ENCODE measurements around the gene SEC22A. TPM values are rescaled to one million over a fixed set of nuclear protein-coding genes. Genes with fewer than 3 reads are reported as not detected.

Gene SEC22A
- total and polyA plus RNA-seq, 2 experiments from 2014 or later: 16.0 to 21.9 TPM

DNA sequence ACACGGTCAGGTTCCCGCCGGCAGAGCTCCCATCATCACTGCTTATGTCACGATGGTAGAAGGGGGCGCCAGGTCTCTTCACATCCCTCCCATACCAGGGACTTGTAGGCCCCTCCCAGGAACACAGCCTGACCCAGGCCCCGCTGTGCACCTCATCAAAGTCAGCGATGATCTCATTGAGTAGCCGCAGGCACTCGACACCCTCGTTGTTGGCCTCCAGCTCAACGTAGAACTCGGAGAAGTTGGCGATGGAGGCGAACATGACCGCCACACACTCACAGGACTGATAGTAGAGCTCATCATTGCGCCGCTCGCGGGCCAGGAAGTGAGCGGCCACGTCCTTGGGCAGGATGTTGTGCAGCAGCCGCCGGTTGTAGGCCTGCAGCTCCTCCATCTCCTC is 89.2 kb downstream of the SEC22A start:
- Histone ChIP-seq H3K9me3 (ENCODE audit: low read depth) (no peaks in the 10 kb centered on the region), H3K9me2 (replicated peaks; ENCODE audit: insufficient read depth) (no peaks in the 10 kb centered on the region), H2AFZ (no peak overlapping the region), H3K79me2 (no peaks in the 10 kb centered on the region), H3K4me3 (no peak overlapping the region), H3K4me2 (no peak overlapping the region), H3K4me1 (ENCODE audit: insufficient read depth) (no peaks in the 10 kb centered on the region), H3K36me3 (replicated peaks; ENCODE audit: insufficient read depth, low read depth) (no peaks in the 10 kb centered on the region), H3K27ac (no peak overlapping the region), H3K27me3 (no peaks in the 10 kb centered on the region), H4K20me1 (ENCODE audit: insufficient read depth, poor library complexity, severe bottlenecking) (no peaks in the 10 kb centered on the region)
- TF ChIP-seq, protein P1, sequence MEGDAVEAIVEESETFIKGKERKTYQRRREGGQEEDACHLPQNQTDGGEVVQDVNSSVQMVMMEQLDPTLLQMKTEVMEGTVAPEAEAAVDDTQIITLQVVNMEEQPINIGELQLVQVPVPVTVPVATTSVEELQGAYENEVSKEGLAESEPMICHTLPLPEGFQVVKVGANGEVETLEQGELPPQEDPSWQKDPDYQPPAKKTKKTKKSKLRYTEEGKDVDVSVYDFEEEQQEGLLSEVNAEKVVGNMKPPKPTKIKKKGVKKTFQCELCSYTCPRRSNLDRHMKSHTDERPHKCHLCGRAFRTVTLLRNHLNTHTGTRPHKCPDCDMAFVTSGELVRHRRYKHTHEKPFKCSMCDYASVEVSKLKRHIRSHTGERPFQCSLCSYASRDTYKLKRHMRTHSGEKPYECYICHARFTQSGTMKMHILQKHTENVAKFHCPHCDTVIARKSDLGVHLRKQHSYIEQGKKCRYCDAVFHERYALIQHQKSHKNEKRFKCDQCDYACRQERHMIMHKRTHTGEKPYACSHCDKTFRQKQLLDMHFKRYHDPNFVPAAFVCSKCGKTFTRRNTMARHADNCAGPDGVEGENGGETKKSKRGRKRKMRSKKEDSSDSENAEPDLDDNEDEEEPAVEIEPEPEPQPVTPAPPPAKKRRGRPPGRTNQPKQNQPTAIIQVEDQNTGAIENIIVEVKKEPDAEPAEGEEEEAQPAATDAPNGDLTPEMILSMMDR (IDR thresholded peaks at IDR 0.05; ENCODE audit: poor library complexity): no peak
- no peak for TF ChIP-seq EZH2phosphoT487 (IDR thresholded peaks at IDR 0.05; ENCODE audit: low read depth, severe bottlenecking, unreplicated experiment)
- TF ChIP-seq EZH2 (IDR thresholded peaks at IDR 0.05; ENCODE audit: borderline replicate concordance): no peak
- no peak for DNase-seq (ENCODE audit: low spot score)
- 95% methylated on average over 16 of the region's 23 CpGs for WGBS (ENCODE audit: low lambda C conversion rate, missing lambda C conversion rate)

DNA sequence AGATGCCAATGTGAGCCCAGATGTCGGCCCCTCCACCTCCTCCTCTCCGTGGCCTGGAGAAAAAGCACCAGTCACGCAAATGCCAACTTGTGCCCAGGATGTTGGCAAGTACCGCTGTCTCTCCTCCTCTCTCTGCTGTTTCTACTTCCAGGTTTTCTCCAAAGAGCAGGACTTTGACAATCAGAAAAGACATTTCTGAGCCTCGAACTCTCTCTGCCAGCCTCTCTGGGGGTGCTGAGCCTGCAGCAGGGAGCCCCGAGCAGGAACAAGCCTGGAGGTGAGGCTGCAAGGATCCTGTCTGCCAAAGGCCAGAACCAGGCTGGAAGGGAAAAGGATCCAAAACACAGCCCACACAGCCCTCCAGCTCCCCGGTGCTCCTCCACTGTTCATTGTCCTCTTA is 89.7 kb downstream of the SEC22A start:
- TF ChIP-seq, protein P1 (IDR thresholded peaks at IDR 0.05; ENCODE audit: poor library complexity): no peak
- TF ChIP-seq EZH2phosphoT487 (IDR thresholded peaks at IDR 0.05; ENCODE audit: low read depth, severe bottlenecking, unreplicated experiment): no peak
- no peak for DNase-seq (ENCODE audit: low spot score)
- WGBS (ENCODE audit: low lambda C conversion rate, missing lambda C conversion rate): 82% methylated on average over 7 of the region's 7 CpGs

DNA sequence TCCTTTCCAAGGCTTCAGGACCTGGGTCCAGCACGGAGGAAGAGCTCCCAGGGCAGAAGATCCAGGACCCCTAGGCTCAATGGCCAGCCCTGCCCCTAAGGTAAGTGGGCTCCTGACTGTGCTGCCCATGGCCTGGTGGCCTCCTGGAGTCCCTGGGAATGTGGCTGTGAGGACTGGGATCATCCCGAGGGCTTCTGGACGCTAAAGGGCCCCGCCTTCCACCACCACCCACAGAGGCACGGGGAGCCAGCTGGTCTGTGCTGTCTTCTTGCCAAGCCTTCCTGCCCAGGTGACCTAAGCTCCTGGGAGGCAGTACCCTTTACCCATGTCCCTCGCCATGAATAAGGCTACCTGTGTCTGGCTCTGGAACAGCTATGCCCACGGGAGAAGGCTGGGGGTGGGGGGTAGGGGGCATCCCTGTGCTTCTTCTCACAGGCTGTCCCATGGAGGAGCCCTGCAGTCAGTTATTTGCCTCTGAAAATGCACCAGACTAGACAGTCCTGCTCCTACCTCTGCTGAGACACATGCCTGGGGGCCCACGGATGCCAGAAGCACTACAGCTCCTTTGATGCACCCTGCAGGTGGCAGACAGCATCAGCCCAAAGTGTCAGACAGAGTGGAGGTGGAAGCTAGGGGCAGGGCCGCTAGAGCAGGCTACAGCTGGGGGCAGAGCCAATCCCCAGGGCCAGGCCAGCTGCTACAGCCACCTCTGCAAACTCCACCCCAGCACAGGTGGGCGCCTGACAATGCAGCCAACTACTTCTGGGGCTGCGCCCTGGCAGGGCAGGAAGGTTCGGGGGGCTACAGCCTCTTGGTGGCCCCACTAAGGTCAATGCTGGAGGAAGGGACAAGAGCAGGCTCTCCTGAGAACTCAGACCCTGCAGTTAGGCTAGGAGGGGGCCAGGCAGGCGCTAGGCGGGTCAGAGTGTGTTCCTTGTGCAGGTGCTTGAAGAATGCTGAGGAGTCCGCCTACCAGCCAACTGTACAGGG is 90.9 kb downstream of the SEC22A start:
- Histone ChIP-seq H3K27me3 (no peaks in the 10 kb centered on the region), H2AFZ (no peak overlapping the region), H3K9me3 (ENCODE audit: low read depth) (no peaks in the 10 kb centered on the region), H3K79me2 (no peaks in the 10 kb centered on the region), H3K4me2 (no peak overlapping the region), H3K4me3 (no peak overlapping the region), H4K20me1 (ENCODE audit: insufficient read depth, poor library complexity, severe bottlenecking) (no peaks in the 10 kb centered on the region), H3K9me2 (replicated peaks; ENCODE audit: insufficient read depth) (no peaks in the 10 kb centered on the region), H3K36me3 (replicated peaks; ENCODE audit: insufficient read depth, low read depth) (no peaks in the 10 kb centered on the region), H3K4me1 (ENCODE audit: insufficient read depth) (no peaks in the 10 kb centered on the region), H3K27ac (no peak overlapping the region)
- no peak for DNase-seq (ENCODE audit: low spot score)
- no peak for TF ChIP-seq EZH2phosphoT487 (IDR thresholded peaks at IDR 0.05; ENCODE audit: low read depth, severe bottlenecking, unreplicated experiment)
- TF ChIP-seq EZH2 (IDR thresholded peaks at IDR 0.05; ENCODE audit: borderline replicate concordance): no peak
- TF ChIP-seq, protein P1 (IDR thresholded peaks at IDR 0.05; ENCODE audit: poor library complexity): no peak
- WGBS (ENCODE audit: low lambda C conversion rate, missing lambda C conversion rate): 83% methylated on average over 15 of the region's 15 CpGs

More for the DNA sequence above, 89.7 kb downstream of the SEC22A start:
- Histone ChIP-seq H4K20me1 (ENCODE audit: insufficient read depth, poor library complexity, severe bottlenecking) (no peaks in the 10 kb centered on the region), H3K4me1 (ENCODE audit: insufficient read depth) (no peaks in the 10 kb centered on the region), H3K79me2 (no peaks in the 10 kb centered on the region), H2AFZ (no peak overlapping the region), H3K4me3 (no peak overlapping the region), H3K4me2 (no peak overlapping the region), H3K9me2 (replicated peaks; ENCODE audit: insufficient read depth) (no peaks in the 10 kb centered on the region), H3K27me3 (no peaks in the 10 kb centered on the region), H3K9me3 (ENCODE audit: low read depth) (no peaks in the 10 kb centered on the region), H3K36me3 (replicated peaks; ENCODE audit: insufficient read depth, low read depth) (no peaks in the 10 kb centered on the region), H3K27ac (no peak overlapping the region)

Measured in hepatocyte (in vitro differentiated cells).